NCI-H2081 (cell line): ENCODE measurements around the gene SFMBT1.

Experiments used
- DNase-seq, 2 experiments: peaks; one replicate each; lab custom pipeline; 2025; lab: John Stamatoyannopoulos, UW

The SFMBT1 gene

DNA sequence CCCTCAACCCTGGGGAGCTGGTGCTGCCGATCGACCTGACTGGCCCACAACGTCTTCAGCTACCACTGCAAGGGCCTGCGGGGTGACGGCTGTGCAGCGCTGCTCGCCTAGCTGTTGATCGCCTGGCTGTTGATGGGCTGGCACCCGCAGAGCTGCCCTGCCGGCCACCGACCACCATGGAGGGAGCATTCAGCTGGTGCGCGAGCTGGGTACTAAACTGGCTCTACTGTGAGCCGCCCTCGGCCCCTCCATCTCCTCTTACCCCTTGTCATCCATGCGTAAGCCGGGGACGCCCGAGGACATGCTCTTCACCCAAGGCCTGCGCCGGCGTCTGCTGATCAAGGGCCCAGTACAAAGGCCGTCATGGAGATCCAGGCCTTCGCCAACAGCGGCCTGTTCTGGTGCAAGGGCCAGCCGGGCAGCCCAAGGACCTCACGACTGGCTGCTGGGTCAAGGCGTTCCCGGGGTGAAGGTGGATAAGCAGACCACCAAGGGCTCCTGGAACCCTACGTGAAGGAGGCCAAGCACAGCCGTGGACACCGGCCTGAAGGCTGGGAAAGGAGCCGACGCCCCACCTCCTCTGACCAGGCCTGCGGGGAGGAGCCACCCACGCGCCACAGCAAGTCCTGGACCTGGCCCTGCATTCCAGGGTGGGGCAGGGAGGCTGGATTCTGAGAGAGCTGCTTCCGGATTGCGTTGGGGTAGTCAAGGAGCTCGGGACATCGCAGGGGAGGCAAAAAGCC, 46.9 kb downstream of the SFMBT1 start:
- DNase-seq, result no peak

- DNase-seq, result no peak
Observed at GRCh38 chr3:52990637-52991036, 55.2 kb downstream of the SFMBT1 start.

- DNase-seq, result no peak
Observed at GRCh38 chr3:52986938-52987337, 58.9 kb downstream of the SFMBT1 start.

- DNase-seq, result no peak
Observed at GRCh38 chr3:52986049-52986448, 59.8 kb downstream of the SFMBT1 start.

- no peak for DNase-seq
Observed at GRCh38 chr3:52983828-52984227, 62.0 kb downstream of the SFMBT1 start.

DNA sequence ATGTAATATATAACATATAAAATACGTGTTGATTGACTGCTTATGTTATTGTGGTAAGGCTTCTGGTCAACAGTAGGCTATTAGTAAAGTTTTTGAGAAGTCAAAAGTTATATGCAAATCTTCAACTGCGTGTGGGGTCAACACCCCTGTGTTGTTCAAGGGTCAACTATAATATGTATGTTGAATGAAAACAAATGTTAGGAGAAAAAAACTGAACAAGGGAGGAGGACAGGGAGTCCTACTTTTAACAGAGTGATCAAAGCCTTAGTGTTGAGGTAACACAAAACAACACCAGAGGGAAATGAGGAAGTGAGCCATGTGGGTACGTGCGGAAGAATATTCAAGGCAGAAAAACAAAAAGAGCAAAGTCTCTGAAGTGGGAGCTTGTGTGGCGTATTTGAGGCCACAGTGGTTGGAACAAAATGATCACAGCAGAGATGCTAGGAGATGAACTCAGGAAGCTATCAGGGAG, 62.5 kb downstream of the SFMBT1 start:
- DNase-seq, result no peak

DNA sequence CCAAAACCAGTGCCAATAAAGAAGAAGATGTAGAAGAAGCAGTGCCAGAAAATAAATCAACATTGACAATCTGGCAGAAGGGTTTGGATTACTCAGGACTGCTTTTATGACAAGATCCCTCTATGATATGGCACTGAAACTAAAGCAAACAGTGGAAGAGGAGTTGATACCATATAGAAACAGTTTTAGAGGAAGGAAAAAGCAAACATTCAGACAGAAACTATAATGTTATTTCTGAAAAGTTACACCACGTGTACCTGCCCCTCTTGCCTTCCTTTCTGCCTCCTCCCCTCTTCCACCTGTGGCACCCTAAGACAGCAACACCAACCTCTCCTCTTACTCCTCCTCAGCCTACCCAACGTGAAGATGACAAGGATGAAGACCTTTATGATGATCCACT, 63.0 kb downstream of the SFMBT1 start:
- no peak for DNase-seq

DNA sequence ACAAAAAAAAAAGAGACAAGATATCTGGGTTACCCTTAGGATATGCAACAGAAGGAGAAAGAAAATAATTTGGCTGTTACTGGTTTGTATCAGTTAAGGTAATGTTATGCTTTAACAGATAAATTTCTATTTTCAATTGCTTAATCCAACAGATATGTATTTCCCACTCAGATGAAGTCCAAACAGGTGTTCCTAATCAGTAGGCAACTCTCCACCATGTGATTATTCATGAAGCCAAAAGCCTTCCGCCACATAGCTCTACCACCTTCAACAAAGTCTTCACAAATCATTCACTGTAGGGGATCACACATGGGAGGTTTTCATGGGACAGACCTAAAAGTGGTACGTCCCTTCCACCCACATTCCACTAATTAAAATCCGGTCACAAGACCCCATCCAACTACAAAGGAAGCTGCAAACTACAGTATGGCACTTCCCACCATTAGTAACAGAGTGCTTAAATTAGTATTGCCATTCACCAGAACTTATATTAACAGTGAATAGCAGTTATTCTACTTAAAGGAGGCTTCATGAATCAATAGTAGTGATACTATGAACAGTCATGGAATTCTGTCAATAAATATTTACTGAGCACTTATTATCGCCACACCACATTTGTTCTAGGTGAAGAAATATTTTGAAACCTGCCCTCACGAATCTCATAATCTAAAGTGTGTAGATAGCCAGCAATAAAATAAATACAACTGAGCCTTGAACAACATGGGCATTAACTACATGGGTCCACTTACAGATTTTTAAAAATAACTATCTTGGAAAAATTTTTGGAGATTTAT, 66.5 kb downstream of the SFMBT1 start:
- DNase-seq, result no peak

- DNase-seq, result no peak
Observed at GRCh38 chr3:52978109-52978754, 67.6 kb downstream of the SFMBT1 start.

- no peak for DNase-seq
Observed at GRCh38 chr3:52973806-52974205, 72.1 kb downstream of the SFMBT1 start.

DNA sequence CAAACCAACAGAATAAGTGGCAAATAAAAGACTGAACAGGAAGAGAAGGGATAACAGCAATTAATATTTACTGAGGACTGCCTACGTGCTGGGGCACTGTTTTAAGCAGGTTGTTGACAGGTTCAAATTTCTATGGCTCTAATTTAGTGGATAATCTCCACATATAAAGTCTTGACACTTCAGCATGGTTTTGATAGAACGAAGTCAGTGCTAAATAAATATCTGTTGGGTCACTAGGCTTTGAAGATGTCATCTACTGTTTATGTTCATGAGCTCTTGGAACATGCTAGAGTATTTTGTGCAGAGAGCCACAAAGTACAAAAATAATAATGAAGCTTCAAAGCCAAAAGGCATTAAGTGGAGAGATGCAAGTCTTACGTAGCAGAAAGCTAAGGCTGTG, 74.0 kb downstream of the SFMBT1 start:
- no peak for DNase-seq

GRCh38 chr3:52967398-52967797, 78.5 kb downstream of the SFMBT1 start:
- DNase-seq, result no peak

DNA sequence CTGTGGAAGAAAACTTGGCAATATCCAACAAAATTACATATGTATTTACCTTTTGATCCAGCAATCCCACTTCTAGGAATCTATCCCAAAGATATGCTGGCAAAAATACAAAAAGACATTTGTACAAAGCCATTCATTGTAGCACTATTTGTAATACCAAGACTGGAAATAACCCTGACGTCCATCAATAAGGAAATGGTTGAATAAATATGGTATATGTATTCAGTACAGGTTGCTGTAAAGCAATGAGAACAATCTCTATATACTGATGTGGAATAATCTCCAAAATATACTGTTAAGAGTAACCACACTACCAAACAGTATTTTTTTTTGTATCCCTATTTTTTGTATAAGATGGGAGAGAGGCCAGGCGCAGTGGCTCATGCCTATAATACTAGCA, 83.7 kb downstream of the SFMBT1 start:
- no peak for DNase-seq

- DNase-seq, result no peak
Observed at GRCh38 chr3:52959773-52960172, 86.1 kb downstream of the SFMBT1 start.

- no peak for DNase-seq
Observed at GRCh38 chr3:52939600-52939999, 106.3 kb downstream of the SFMBT1 start.

DNA sequence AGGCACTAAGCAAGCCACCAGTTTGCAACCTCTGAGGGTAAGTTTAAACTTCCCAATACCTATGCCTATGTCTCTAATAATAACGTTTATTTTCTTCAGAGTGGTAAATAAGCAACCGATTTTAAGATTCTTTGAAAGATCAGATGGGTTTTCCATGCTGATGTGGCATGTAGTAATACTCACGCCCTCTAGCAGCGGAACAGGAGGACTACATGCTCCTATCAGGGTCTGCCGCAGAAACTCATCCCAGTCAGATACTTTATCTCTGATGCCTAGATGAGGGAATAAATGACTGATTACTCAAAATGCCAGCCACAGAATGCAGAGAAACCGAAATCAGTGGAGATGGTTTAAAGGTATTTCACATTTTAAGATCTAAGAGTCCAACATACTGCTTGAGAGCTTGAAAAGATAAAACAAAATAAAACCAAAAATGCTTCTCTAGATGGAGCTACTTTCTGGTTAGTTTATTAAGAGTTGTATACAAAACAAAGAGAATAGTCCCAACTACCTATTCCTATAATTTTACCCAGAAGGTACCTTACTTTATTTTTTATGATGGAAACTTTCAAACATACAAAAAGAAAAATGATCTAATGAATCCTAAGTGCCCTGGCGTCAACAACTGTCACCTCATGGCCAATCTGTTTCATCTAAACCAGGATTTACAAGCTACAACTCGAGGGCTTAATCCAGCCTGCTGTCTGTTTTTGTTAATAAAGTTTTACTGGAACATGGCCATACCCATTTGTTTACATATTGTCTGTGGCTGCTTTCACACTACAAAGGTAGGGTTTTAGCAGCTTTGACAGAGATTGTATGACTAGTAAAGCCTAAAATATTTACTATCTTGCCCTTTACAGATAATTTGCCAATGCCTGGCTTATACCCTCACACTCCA, 111.0 kb downstream of the SFMBT1 start:
- peak; percentile 3 to 32 for DNase-seq

DNA sequence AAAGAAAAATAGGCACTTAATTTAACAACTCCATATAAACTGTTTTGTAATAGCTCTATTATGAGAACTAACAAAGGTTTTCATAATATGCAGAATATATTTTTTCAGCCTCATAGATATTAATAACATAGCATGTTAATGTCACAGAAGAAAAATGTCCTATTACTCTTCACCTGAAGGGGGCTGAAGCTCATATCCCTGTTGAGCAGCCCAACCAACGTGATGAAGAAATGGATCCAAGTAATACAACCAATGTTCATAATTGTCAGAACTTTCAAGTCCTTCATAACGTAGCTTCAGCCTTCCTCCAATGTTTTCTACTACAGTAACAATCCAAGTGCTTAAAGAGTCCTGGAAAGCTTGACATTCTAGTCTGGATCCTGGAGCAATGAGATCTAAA, 114.0 kb downstream of the SFMBT1 start:
- no peak for DNase-seq

GRCh38 chr3:52931328-52931727, 114.5 kb downstream of the SFMBT1 start:
- DNase-seq, result no peak

GRCh38 chr3:52930748-52931147, 115.1 kb downstream of the SFMBT1 start:
- no peak for DNase-seq

GRCh38 chr3:52926554-52926953, 119.3 kb downstream of the SFMBT1 start:
- DNase-seq, result no peak

DNA sequence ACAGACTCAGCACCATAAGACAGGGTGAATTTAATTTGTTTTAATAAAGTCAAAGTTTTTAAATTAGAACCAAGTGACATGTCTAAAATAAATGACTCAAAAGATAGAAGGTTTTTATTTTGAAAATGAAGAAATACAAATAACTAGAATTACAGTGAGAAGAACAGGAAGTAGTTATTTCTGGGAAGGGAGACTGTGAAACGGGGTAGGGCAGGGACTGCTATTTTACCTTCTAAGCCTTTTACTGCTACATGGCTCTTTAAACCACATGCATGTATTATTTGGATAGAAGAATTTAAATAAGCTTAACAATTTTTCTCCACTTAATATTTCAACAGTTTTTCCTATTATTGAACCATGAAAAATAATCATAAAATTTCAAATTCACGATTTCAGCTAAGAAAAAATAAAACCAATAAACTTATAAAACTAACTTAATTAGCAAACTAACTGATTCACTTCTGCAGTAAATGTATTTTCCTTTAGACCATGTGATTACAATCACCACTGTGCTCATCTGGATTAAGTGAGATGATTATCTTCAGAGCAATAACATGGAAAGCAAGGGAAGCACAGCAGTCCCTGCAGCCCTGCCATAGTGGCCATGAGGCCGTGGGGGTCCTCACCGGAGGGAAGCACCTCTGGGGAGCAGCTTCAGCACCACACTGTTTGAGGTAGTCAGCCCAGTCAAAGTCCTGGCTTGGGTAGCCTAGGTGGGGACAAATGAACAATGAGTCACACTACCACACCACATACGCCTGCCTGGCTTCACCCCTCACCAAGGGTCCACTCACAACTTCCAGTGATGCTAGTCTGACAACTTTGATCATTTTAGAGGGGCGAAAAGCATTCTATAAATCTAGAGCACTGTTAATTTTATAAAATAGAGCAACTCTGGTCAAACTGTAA, 120.2 kb downstream of the SFMBT1 start:
- no peak for DNase-seq
